Cardiac muscle cell (in vitro differentiated cells and primary cell): ENCODE measurements around the gene OR4E1. TPM values are rescaled to one million over a fixed set of nuclear protein-coding genes. Genes with fewer than 3 reads are reported as not detected.
A peak's percentile ranks its signal among the peaks of the same experiment; 100 is the strongest.

ENCODE experiments used
- DNase-seq, 2 donors: peaks; one replicate each; pipeline versions ENCODE4 v3.0.0 to v3.0.0-alpha.2; 2010 to 2017; ENCODE audit warnings: low read depth in 1 of 2, low spot score in 1 of 2
- H3K27ac ChIP-seq: fragments of 200-600 bp; sonication (generic); 2 replicates; pipeline ENCODE4 v1.5.1; 2016
- H3K27me3 ChIP-seq: fragments of 200-600 bp; sonication (generic); 2 replicates; pipeline ENCODE4 v1.6.0; 2016; ENCODE audit warnings: control low read depth
- H3K36me3 ChIP-seq: fragments of 200-600 bp; sonication (generic); 2 replicates; pipeline ENCODE4 v1.5.1; 2016; ENCODE audit warnings: control low read depth
- H3K4me1 ChIP-seq: fragments of 200-600 bp; sonication (generic); 2 replicates; pipeline ENCODE4 v1.8.1; 2017; ENCODE audit warnings: low read depth, mild to moderate bottlenecking, mixed run types
- H3K4me3 ChIP-seq: fragments of 200-600 bp; sonication (generic); 2 replicates; pipeline ENCODE4 v1.5.1; 2016; ENCODE audit warnings: mild to moderate bottlenecking
- H3K9me3 ChIP-seq: fragments of 200-600 bp; sonication (generic); 2 replicates; pipeline ENCODE4 v1.5.1; 2017; ENCODE audit warnings: low read depth, mild to moderate bottlenecking, control low read depth
- CTCF ChIP-seq: IDR thresholded peaks from 2 replicates; pipeline ENCODE4 v1.5.1; 2012; ENCODE audit warnings: low read depth, mild to moderate bottlenecking, low read length
- polyA plus RNA-seq: library from polyadenylated mRNA; unstranded; fragments of >200 nt; fragmentation: Nextera tagmentation; extraction: Ambion mirVana; gene quantifications from 2 replicates; pipeline ENCODE4 v1.2.1, GENCODE V29; 2016
- total RNA-seq: library from RNA; depleted of rRNA; stranded (reverse); fragments of >200 nt; gene quantifications from 2 replicates; pipeline ENCODE4 v1.2.3, GENCODE V29; 2016

OR4E1 gene
- total and polyA plus RNA-seq, 2 experiments from 2014 or later: not detected

- H3K27ac ChIP-seq: no peak overlapping the region
- no peaks in the 10 kb centered on the region for H3K9me3 ChIP-seq
- no peak for DNase-seq
- no peaks in the 10 kb centered on the region for H3K27me3 ChIP-seq
- H3K4me1 ChIP-seq: no peaks in the 10 kb centered on the region
- TF ChIP-seq CTCF: no peak
- no peaks in the 10 kb centered on the region for H3K36me3 ChIP-seq
- no peak overlapping the region for H3K4me3 ChIP-seq
Measured at GRCh38 chr14:21694425-21694824, 20.8 kb upstream of the OR4E1 start.

GRCh38 chr14:21686468-21686867, 12.8 kb upstream of the OR4E1 start:
- peak in 1 of 2 donors; percentile 3 for DNase-seq
- Histone ChIP-seq H3K27me3 (no peaks in the 10 kb centered on the region), H3K36me3 (no peaks in the 10 kb centered on the region), H3K9me3 (no peaks in the 10 kb centered on the region), H3K4me3 (no peak overlapping the region), H3K27ac (no peak overlapping the region), H3K4me1 (no peaks in the 10 kb centered on the region)
- no peak for TF ChIP-seq CTCF

- no peak overlapping the region for H3K27ac ChIP-seq
- DNase-seq: peak in 1 of 2 donors; percentile 54
- TF ChIP-seq CTCF: no peak
Measured at GRCh38 chr14:21680072-21680471, 6.5 kb upstream of the OR4E1 start.

GRCh38 chr14:21675566-21675965, 1.9 kb upstream of the OR4E1 start:
- Histone ChIP-seq H3K27me3 (no peaks in the 10 kb centered on the region), H3K36me3 (no peaks in the 10 kb centered on the region), H3K4me1 (no peaks in the 10 kb centered on the region), H3K4me3 (no peak overlapping the region), H3K27ac (no peak overlapping the region), H3K9me3 (peaks cover 4% of the 10 kb centered on the region)
- DNase-seq: no peak
- no peak for TF ChIP-seq CTCF

More at GRCh38 chr14:21680072-21680471, 6.5 kb upstream of the OR4E1 start:
- H3K36me3 ChIP-seq: no peaks in the 10 kb centered on the region
- peaks cover 4% of the 10 kb centered on the region for H3K9me3 ChIP-seq
- H3K4me1 ChIP-seq: no peaks in the 10 kb centered on the region
- H3K4me3 ChIP-seq: no peak overlapping the region
- no peaks in the 10 kb centered on the region for H3K27me3 ChIP-seq

- DNase-seq: peak in 1 of 2 donors; percentile 20
- no peak overlapping the region for H3K27ac ChIP-seq
- H3K4me3 ChIP-seq: no peak overlapping the region
Measured at GRCh38 chr14:21672116-21672515, 1.5 kb downstream of the OR4E1 start.

More at GRCh38 chr14:21672116-21672515, 1.5 kb downstream of the OR4E1 start:
- Histone ChIP-seq H3K4me1 (no peaks in the 10 kb centered on the region), H3K9me3 (no peaks in the 10 kb centered on the region), H3K27me3 (no peaks in the 10 kb centered on the region), H3K36me3 (no peaks in the 10 kb centered on the region)
- no peak for TF ChIP-seq CTCF
